GM19238 (cell line): ENCODE results near the gene QSOX1.
"Not testable (repeated sequence)": the region's sequence is repeated elsewhere in the genome, so short reads cannot be mapped to it uniquely, and the experiment has no call there.

Experiments
- DNase-seq: peaks from one replicate; pipeline ENCODE4 v3.0.0; 2011; ENCODE audit warnings: low spot score; ENCODE audit not compliant: insufficient read length

QSOX1 gene

GRCh38 chr1:180188684-180189175 lies 34.1 kb downstream of the QSOX1 start:
- DNase-seq = no peak

- DNase-seq = no peak
Observed at GRCh38 chr1:180190091-180190490, 35.4 kb downstream of the QSOX1 start.

- DNase-seq = no peak
Observed at GRCh38 chr1:180192172-180192571, 37.5 kb downstream of the QSOX1 start.

GRCh38 chr1:180193141-180194047 lies 38.7 kb downstream of the QSOX1 start:
- DNase-seq = no peak

GRCh38 chr1:180194048-180194425 lies 39.4 kb downstream of the QSOX1 start:
- no peak for DNase-seq

- DNase-seq = no peak
Observed at GRCh38 chr1:180194546-180195207, 40.0 kb downstream of the QSOX1 start.

GRCh38 chr1:180195401-180195800 lies 40.7 kb downstream of the QSOX1 start:
- DNase-seq = no peak

- no peak for DNase-seq
Observed at GRCh38 chr1:180195916-180196315, 41.2 kb downstream of the QSOX1 start.

- no peak for DNase-seq
Observed at GRCh38 chr1:180196436-180197003, 41.9 kb downstream of the QSOX1 start.

GRCh38 chr1:180197231-180197630 lies 42.6 kb downstream of the QSOX1 start:
- DNase-seq = no peak

- DNase-seq = no peak
Observed at GRCh38 chr1:180198196-180198595, 43.5 kb downstream of the QSOX1 start.

- no peak for DNase-seq
Observed at GRCh38 chr1:180198611-180199010, 43.9 kb downstream of the QSOX1 start.

GRCh38 chr1:180199018-180199417 lies 44.3 kb downstream of the QSOX1 start:
- DNase-seq = no peak

- no peak for DNase-seq
Observed at GRCh38 chr1:180201451-180202200, 47.0 kb downstream of the QSOX1 start.

- not testable (repeated sequence) for DNase-seq
Observed at GRCh38 chr1:180202588-180202987, 47.9 kb downstream of the QSOX1 start.

- no peak for DNase-seq
Observed at GRCh38 chr1:180204231-180204630, 49.6 kb downstream of the QSOX1 start.

- DNase-seq = no peak
Observed at GRCh38 chr1:180206581-180206980, 51.9 kb downstream of the QSOX1 start.

GRCh38 chr1:180208264-180208663 lies 53.6 kb downstream of the QSOX1 start:
- DNase-seq = no peak

GRCh38 chr1:180210008-180210620 lies 55.4 kb downstream of the QSOX1 start:
- DNase-seq = no peak

GRCh38 chr1:180211156-180211859 lies 56.6 kb downstream of the QSOX1 start:
- DNase-seq = no peak
